Measurements from ENCODE around the gene ABCF2.

The ABCF2 gene

DNA sequence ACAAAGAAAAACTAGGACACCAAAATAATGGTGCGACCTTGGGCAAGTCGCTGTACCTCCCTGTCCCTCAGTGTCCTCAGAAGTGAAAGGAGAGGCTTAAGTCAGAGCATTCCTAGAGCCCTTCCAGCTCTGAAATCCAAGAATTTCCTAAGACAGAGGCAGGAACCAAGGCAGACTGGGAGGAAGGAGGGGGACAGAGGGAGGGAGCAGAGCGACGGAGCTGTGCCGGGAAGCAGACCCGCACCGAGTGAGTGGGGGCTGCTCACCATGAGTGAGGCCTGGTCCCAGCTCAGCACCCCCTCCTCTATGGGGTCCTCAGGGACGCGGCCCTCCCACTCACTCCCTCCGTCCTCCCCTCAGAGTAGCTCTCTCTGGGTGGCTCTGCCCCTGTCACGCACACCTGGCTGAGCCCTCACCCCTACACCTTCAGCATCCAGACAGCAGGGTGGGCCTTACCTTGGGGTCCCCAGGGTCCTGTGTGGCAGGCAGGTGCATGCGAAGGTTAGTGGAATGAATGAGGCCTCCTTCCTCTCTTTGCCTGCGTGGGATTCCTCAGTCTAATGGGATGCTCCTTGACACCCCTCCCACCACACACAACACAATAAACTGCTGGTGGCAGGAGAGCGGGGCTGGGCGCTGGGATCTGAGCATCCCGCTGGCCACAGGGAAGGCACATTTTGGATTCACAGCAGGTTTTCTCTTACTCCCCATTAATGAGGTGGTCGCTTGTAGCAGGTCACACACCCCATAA, 26.1 kb upstream of the ABCF2 start:
- no peak for DNase-seq (ENCODE audit: low read depth in 2 of 2, low spot score in 1 of 2)

DNA sequence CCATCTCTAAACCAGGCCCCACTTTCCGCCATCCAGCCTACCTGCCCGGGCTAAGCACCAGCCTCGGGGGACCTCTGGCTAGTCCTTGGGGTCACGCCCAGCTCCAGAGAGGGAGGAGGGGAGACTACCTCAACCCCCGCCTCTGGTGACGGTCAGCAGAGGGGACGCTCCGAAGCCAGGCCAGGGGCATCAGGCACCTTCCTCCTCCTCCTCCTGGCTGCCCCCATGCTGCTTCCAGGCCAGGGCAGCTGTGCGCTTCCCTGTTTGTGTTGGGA, 25.5 kb upstream of the ABCF2 start:
- DNase-seq (ENCODE audit: low read depth in 2 of 2, low spot score in 1 of 2), result no peak

DNA sequence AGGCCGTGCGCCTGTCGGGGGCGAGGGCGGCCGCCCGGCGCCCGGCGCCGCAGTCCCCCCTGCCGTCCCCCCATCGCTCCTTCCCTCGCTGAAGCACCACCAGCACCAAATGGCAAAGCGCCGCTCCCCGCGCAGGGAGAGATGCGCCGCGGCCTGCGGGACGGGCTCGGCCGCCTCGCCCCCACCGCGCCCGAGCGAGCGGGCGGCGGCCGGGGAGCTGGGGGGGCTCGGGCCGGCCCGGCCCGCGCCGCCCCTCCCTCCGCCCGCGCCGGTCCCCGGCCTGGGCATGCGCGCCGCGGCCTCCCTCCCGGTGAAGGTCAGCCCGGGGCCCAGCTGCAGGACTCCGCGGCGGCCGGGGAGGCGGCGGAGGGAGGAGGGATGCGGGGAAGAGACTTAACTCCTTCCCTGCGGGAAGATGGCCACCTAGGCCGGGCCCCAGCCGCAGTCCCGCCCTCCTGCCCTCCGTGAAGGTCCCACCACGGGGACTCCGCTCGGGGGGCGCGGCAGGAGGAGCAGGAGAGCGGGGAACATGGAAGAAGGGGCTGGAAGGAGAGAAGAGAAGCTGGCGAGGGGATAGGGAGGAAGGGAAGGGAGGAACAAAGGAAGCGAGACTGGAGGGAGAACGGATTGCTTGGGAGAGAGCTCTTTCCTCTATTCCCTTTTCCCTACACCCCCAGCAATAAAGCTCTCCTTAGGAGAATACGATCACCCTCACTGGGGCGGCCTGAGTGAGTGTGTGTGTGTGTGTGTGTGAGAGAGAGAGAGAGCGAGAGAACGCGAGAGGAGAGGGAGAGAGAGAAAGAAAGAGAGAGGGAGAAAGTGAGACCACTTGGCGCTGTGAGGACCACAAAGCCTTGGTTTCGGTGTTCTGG, 24.9 kb upstream of the ABCF2 start:
- no peak for DNase-seq (ENCODE audit: low read depth in 2 of 2, low spot score in 1 of 2)

DNA sequence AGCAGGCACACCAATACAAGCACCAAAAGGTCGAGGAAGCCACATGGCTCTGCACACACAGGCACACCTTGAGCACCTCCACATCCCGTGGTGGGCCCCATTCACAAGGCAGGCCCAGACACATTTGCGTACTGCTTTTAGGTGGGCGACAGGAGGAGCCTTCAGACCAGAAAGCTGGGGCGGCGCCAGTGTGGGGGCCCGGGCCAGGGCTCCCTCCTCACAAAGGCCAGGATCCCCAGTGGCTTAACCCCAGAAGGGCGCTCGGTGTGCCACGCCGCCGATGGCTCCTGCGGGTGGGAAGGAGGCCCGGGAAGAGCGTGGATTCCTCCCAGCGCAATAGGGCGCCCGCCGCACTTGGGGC, 24.3 kb upstream of the ABCF2 start:
- DNase-seq (ENCODE audit: low read depth in 2 of 2, low spot score in 1 of 2), result no peak

DNA sequence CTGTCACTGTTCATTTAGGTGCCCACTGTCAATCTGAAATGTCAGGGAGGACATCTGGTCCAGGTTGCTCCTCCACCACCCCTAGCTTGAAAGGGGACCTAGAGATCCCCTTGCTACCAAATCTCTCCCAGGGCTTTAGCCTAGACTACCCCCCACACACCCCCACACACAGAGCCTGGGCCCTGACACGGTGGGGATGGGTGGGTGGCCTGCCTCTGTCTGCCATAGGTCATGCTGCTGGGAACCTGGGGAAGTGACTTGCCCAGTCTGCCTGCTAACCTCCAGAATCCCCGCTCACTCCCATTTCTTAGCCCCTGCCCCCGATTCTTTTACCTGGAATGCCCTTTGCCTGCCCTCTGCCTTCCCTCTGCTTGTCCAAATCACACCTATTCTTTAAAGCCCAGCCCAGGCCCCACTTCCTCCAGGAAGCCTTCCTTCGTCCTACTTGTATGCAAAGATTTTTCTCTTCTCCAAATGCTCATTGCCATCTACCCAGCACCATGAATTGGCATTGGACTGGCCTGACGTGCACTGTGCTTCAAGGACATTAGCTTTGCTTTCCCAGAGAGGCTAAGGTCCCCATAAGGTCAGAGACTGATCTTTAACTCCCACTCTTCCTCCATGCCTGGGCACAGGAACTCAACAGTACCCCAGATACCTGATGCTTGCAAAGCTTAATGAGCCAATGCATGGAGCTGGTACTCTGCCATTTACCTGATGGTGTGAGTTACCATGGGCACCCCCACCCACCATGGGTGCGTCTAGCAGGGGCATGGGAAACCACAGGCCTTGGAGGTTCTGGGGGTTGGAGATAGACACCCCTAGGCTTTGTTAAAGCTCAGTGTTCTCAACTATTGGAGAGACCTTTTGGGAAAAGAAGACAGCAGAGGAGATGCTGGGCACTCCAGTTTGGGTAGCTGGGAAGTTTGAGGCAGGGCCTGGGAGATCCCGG, 23.5 kb upstream of the ABCF2 start:
- no peak for DNase-seq (ENCODE audit: low read depth in 2 of 2, low spot score in 1 of 2)

DNA sequence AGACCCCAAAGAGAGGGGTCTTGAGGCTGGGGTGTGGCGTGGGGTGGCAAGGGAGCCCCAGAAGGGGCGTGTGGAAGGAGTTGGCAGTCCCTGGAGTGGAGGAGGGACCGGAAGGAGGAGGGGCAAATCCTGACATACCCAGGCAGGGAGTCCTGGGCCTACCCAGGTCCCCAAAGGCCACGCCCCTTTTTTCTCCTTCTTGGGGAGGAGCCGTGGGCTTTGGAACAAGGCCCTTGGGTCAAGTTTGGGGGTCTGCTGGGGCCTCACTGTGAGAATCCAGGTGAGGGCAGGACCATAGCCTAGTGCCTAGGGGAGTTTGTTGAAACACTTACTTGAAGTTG, 22.7 kb upstream of the ABCF2 start:
- DNase-seq (ENCODE audit: low read depth in 2 of 2, low spot score in 1 of 2), result no peak

DNA sequence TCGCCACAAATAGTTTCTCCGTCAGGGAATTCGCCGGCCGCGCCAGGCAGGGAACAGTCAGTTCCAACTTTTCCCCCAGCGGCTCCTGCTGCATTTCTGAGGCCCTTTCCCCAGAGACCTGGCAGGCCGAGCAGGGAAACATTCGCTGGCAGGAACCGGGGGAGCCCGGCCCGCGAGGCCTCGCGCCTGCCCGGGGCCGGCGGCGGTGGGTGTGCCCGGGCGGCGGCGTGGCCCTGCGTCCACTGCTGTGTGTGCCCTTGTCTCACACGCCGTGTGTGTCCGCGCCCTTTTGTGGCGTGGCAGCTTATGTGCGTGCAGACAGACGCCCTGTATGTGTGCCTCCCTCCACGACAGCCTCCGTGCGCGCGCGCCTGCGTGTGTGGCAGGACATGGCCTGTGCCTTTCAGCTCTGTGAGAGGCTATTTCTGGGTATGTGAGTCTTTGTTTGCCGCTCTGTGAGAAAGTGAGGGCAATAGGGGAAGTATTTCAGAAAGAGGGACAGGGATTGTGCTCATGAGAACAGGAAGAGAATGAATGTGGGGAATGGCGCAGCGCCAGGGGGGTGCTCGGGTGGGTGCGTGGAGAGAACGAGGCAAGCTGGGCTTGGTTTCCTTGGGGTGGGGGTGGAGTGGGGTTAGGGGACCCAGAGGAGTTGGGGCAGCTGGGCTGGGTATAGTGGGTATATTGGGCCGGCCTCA, 22.2 kb upstream of the ABCF2 start:
- no peak for DNase-seq (ENCODE audit: low read depth in 2 of 2, low spot score in 1 of 2)

DNA sequence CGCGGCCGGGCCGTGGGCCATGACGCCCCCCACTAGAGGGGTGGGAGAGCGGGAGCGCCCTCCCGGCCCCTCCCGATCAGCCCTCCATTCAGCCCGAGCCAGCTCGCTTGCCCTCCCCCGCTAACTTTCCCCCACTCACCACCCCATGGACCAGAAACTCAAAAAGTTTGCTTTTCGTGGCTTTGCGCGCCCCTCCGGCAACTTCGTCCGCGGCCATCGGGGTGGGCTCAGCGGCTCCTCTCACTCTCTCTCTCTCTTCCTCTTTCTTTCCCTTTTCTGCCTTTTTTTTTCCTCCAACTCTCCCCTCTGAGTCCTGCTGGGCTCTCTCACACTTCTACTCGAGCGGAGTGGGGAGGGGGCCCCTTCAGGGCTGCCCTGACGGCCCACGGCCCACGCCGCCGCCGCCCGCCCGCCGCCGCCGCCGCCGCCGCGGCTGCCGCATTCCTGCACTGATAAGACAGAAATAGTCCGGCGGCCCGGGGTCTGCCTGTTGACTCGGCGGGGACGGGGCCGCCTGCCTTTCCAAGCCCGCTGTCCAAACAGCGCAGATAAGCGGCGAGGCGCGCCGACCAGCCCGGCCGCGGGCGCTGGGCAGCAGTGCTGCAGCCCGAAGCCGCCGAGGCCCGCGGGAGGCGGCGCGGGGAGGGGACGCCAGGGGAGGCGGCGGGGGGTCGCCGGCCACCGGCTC, 21.5 kb upstream of the ABCF2 start, which contains the start of gene SMARCD3:
Gene SMARCD3, minus strand, starts transcription at position 349 of the 688 bp plus-strand sequence. Its CDS starts 132 bp downstream, at position 217.
- DNase-seq (ENCODE audit: low read depth in 2 of 2, low spot score in 1 of 2), result no peak

DNA sequence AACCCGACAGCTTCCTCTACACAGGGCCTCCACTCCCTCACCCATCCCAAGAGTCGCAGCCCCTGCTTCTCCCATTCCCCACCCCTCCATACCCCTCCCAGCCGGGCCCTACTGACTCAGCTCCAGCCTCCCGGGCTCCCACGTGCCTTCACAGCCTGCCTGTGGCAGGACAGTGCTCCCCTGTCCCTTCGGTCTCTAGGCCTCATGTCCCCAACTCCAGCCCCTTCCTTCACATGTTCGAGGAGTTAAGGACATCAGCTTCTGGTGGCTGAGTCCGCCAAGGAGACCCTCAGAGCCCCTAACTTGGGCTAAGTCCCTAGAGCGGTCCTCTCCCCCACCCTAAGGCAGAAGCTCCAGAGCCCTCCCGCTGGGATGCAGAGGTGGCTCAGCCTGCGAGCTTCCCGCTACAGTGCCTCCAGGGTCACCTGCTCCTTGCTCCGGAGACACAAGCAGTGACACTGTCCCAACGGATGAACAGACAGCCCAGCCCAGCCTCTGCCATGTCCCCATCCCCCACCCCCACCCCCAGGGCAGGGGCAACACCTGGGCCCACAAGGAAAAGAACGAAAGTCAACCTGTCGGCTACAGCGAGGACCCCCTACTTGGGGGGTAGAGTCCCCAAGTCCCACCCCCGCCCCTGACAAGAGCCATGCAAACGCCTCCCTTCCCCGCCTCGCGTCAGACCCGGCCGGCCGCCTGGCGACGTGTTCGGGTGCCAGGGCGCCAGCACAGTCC, 20.8 kb upstream of the ABCF2 start:
- DNase-seq (ENCODE audit: low read depth in 2 of 2, low spot score in 1 of 2), result no peak

DNA sequence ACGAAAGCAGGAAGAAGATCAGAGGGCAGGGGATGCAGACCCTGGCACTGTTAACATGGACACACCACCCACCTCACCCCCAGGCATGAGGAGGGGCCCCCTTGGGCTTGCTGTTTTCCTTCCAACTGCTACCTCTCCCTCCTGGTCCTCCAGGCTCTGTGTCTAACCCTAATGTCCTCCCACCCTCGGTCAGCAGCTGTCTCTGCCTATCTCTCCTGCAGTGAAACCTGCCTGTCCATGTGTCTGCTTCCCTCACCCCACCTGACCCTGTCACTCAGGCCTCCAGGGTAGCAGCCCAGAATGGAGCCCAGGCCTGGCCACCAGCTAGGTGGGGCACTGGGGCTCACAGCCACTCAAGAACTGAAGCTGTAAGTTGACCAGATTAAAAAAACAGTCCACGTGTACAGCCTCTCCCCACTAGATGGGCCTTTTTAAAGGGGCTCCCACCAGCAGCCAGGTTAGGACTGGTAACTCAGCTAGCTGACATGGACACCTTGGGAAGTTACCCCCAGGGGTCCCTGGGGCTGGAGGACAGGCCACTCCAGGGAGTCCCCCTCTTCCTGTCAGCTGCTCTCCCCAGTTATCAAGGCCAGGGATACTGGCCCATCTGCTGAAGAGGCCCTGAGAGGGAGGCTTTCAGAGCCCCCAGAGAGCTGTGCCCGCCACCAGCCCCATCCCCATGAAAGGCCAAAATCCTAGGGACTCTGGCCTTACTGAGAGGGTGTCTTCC, 20.0 kb upstream of the ABCF2 start:
- DNase-seq (ENCODE audit: low read depth in 2 of 2, low spot score in 1 of 2), result no peak

DNA sequence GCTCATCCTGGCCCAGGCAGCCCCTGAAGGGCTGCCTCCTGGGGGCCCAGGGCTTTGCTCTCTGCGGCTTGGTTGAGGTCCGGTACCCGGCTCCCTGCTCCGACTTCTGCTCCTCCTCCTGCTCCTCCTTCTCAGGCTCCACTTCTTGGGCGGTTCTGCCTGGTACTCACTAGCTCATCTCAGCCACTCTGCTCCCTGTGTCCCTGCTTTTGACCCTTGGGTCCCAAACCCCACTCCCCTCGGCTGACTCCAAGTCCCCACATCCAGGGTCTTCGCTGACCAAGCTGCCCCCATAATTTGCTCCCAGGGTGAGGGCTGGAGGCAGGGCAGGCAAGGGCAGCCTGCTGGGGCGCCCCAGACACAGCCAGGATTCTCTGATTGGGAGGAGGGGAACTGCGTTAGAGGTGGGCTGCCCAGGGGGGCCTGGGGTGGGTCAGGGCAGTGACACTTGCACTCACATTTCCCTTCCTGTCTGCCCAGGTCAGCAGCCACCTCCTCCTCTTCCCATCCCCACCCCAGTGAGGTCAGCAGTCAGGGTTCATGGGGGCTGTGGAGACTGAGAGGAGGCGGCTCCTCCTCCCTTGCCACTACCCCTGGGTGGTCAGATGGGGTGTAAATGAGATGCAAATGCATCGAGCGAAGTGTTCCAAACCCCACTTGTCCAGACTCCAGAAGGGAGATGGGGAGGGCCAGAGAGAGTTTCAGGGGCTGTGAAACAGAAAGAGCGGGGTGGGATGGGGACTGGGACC, 19.3 kb upstream of the ABCF2 start:
- no peak for DNase-seq (ENCODE audit: low read depth in 2 of 2, low spot score in 1 of 2)

DNA sequence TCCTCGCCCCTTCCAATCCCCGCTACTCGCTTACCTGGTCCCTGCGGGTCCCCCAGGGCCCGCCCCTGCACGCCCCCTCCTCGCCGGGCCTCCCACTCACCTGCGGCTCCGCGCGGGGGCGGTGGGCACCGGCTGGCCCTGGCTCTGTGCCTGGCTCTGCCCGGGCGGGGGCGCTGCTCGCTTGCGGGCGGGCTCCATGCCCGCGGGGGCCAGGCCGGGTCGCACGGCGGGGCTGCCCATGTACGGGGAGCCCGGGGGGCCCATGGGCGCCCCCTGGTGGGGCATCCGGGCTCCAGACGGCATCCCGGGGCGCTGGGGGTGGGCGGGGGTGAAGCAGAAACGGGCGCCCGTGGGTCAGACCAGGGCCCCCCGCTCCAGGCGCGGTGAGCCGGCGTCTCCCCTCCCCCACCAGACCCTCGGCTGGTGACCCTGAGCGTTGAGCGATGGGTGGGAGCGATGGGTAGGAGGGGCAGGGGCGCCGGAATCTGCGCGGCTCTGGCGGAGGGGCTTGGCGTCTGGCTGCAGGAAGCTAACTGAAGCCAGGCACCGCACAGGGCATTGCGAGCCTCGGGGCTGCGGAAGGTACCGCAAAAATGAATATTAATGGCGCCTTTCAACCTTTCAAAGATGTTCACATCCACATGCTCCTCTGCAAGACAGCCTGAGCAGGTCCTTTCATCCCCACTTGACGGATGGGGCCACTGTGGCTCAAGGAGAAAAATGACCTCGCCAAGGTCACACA, 18.5 kb upstream of the ABCF2 start:
- peak in 1 of 2 donors; percentile 42 for DNase-seq (ENCODE audit: low read depth in 2 of 2, low spot score in 1 of 2)

DNA sequence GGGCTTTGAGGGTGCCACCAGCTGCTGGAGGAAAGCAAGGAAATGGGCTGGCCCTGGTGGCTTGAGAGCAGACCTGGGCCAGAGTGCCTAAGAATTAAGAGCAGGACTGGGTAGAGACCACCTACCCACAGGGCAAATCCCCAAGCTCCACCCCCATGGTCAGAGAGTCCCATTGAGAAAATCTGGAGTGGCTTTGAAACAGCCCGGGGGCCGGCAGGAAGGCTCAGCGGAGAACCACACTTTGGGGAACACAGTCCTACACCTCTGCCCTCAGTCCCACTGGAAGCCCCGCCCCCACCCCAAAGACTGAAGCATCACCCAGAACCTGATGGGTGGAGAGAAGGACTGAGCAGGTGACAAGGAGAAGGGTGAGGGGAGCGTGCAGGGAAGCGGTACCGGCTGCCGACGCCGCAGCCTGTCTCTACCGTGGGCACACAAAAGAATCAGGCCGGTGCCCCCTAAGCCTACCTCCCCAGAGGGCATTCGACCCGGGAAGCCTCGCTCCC, 17.9 kb upstream of the ABCF2 start:
- DNase-seq (ENCODE audit: low read depth in 2 of 2, low spot score in 1 of 2), result no peak

DNA sequence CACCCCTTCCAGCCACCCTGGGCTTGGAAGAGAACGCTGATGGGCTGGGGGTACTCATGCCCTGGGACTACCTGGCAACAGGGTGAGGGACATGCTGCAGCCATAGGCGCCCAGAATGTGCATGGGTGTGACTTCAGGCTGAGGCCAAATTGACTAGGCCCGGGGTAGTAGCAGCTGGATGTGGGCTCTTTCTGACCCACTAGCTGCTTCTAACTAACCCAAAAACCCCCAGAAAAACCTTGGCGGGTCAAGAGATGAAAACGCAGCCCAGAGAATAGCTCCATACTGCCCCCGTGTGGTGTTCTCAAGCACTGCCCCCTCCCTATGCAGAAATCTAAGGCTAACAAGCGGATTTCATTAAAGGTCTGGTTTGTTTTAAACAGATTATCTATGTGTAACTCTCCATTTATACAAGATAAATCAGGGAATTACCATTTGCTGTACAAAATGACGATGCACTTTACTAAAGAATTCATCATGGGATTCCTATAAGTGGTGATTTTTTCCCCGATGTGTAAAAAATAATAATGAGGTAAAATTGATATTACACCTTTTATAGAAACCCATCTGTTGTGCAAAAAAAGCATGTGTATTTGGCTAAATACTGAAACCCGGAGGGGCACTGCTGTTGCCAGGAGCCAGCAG, 17.3 kb upstream of the ABCF2 start:
- DNase-seq (ENCODE audit: low read depth in 2 of 2, low spot score in 1 of 2), result no peak

DNA sequence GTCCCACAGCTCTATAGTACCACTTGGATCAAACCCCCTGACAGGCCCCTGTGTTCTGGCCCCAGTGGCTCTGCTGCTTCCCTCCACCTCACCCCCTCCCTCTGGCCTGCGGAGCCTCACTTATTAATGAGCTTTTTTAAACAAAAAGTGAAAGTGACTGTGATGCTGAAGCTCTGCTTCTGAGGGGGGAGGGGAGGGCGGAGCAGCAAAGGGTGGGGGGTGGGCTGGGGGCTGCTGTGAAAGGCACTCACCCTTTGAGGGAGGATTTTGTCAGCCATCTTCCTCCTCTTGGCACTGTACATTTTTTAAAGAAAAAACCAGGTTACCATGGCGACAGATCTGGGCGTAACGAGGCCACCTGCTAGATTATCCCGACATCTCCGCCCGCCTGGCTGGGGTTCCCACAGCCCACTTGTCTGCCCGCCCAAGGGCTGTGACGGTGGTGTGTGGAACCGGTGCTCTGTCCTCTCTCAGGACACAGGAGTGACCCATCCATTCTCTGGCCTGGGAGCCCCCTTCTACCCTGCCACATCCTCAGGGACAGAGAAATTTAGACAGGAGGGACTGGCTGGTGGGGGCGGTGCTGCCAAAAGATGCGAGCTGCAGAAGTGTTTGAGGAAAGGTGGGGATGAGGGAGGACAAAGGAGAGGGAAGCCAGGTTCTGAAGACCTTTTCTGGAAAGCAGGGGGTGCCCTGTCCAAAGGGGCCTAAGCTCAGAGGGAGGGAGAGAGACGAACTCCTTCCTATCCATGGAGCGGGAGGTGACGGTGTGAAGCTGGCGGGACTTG, 16.6 kb upstream of the ABCF2 start:
- no peak for DNase-seq (ENCODE audit: low read depth in 2 of 2, low spot score in 1 of 2)

DNA sequence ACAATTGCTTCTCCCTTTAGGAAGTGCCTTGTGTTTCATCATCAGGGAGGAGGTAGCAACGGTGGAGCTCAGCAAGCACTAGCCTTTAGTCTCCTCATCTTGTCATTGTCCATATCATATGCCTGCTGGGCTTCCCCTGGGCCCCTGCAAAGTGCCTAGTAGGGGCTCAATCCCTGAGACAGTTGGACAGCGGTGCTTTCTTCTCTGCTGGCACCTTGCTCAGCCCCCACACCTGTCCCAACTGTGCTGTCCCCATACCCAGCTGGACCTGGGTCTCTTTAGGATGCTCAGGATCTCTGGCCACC, 16.0 kb upstream of the ABCF2 start:
- no peak for DNase-seq (ENCODE audit: low read depth in 2 of 2, low spot score in 1 of 2)

Measured in stimulated activated CD8-positive, alpha-beta memory T cell treated with anti-CD3 and anti-CD28 coated beads, Interleukin-4, amount 100 ng/mL, for 1 hour (primary cell).